ENCODE results near the gene GJB4. TPM values are rescaled to one million over a fixed set of nuclear protein-coding genes. Genes with fewer than 3 reads are reported as not detected.
A peak's percentile ranks its signal among the peaks of the same experiment; 100 is the strongest.

The GJB4 gene
- total and polyA plus RNA-seq, 2 donors (not counting 1 experiment from before 2014, with no cell fraction given), result not detected

DNA sequence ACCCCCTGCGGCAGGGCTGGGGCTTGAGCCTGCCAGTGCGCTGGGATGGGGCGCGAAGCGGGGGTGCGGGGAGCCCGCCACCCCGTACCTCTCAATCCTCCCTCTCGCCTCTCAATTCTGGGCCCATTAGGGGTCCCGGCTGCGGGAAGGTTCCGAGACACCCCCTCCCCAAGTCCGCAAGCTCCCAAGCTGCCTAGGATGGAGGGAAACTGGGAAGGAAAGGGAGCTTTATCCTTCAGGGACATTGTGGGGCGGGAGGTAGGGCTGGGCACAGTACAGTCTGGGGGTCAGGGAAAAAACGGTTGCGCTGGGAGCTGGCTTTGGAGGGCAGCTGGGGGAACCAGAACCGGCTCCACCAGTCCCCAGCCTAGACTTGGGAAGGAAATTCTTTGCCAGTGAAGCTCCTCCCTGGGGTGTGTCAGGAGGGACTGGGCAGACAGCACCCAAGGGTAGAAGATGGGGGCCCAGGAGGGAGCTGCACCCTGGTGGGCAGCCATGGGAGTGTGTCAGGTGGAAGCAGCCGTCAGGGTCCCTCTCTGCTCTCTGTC is 22.4 kb downstream of the GJB4 start:
- H3K9me3 Mint-ChIP-seq (ENCODE audit: insufficient read depth), result no peaks in the 10 kb centered on the region
- peak overlapping the region; percentile 58 for H3K4me2 ChIP-seq (replicated peaks; ENCODE audit: low read depth, low read length, poor library complexity, severe bottlenecking)
- no peak overlapping the region for H2AFZ ChIP-seq (ENCODE audit: insufficient read depth, low read depth, low read length, poor library complexity, severe bottlenecking)
- H3K9ac ChIP-seq (ENCODE audit: low read length), result no peak overlapping the region
- no peak overlapping the region for H3K27ac ChIP-seq (ENCODE audit: low read length in 2 of 2)
- H3K4me3 ChIP-seq (ENCODE audit: control extremely low read depth in 1 of 5, extremely low read depth in 1 of 5, insufficient read depth in 1 of 5, low read depth in 2 of 5, low read length in 4 of 5), result no peak overlapping the region
- no peak for DNase-seq
- H4K20me1 ChIP-seq (ENCODE audit: control insufficient read depth, insufficient read depth, low read length, poor library complexity, severe bottlenecking), result no peaks in the 10 kb centered on the region
- ATAC-seq (ENCODE audit: low read depth), result no peak
- no peaks in the 10 kb centered on the region for H3K9me3 ChIP-seq (ENCODE audit: control extremely low read depth in 1 of 3, control insufficient read depth in 2 of 3, insufficient read depth in 1 of 3, low read length in 2 of 3)
- H3K79me2 ChIP-seq (ENCODE audit: control insufficient read depth, insufficient read depth, low read length), result no peaks in the 10 kb centered on the region
- H3K36me3 ChIP-seq (replicated peaks in 1 of 2; ENCODE audit: control extremely low read depth in 1 of 2, control insufficient read depth in 1 of 2, extremely low read depth in 1 of 2, insufficient read depth in 2 of 2, low read length in 1 of 2), result no peaks in the 10 kb centered on the region
- H3K27ac Mint-ChIP-seq, result no peak overlapping the region
- no peak for TF ChIP-seq EZH2 (IDR thresholded peaks at IDR 0.05; ENCODE audit: borderline replicate concordance, insufficient read depth, low read depth, low read length, poor library complexity, severe bottlenecking)
- TF ChIP-seq, protein P1, sequence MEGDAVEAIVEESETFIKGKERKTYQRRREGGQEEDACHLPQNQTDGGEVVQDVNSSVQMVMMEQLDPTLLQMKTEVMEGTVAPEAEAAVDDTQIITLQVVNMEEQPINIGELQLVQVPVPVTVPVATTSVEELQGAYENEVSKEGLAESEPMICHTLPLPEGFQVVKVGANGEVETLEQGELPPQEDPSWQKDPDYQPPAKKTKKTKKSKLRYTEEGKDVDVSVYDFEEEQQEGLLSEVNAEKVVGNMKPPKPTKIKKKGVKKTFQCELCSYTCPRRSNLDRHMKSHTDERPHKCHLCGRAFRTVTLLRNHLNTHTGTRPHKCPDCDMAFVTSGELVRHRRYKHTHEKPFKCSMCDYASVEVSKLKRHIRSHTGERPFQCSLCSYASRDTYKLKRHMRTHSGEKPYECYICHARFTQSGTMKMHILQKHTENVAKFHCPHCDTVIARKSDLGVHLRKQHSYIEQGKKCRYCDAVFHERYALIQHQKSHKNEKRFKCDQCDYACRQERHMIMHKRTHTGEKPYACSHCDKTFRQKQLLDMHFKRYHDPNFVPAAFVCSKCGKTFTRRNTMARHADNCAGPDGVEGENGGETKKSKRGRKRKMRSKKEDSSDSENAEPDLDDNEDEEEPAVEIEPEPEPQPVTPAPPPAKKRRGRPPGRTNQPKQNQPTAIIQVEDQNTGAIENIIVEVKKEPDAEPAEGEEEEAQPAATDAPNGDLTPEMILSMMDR (IDR thresholded peaks at IDR 0.05), result no peak
- no peak overlapping the region for H3K4me3 Mint-ChIP-seq
- peaks cover 12% of the 10 kb centered on the region for H3K4me1 Mint-ChIP-seq
- intact Hi-C loops (cut with micrococcal nuclease), result no loop called here
- H3K4me1 ChIP-seq (ENCODE audit: control insufficient read depth in 2 of 2, insufficient read depth in 2 of 2, low read length in 2 of 2), result peaks cover 2 to 13% of the 10 kb centered on the region in 2 donors
- 22% methylated on average over 12 of the region's 18 CpGs for WGBS (ENCODE audit: insufficient coverage)
- peaks cover 0 to 41% (median 10%) of the 10 kb centered on the region in 4 experiments for H3K27me3 ChIP-seq (replicated peaks in 1 of 4; ENCODE audit: control extremely low read depth in 1 of 4, control insufficient read depth in 3 of 4, insufficient read depth in 4 of 4, low read length in 3 of 4)
- ChIA-PET POLR2A (no interaction called here), CTCF (no interaction called here)
- H3K27me3 Mint-ChIP-seq, result peaks cover 58% of the 10 kb centered on the region

DNA sequence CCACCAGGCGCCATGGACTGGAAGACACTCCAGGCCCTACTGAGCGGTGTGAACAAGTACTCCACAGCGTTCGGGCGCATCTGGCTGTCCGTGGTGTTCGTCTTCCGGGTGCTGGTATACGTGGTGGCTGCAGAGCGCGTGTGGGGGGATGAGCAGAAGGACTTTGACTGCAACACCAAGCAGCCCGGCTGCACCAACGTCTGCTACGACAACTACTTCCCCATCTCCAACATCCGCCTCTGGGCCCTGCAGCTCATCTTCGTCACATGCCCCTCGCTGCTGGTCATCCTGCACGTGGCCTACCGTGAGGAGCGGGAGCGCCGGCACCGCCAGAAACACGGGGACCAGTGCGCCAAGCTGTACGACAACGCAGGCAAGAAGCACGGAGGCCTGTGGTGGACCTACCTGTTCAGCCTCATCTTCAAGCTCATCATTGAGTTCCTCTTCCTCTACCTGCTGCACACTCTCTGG is 25.2 kb downstream of the GJB4 start:
- Histone ChIP-seq H4K20me1 (ENCODE audit: control insufficient read depth, insufficient read depth, low read length, poor library complexity, severe bottlenecking) (no peaks in the 10 kb centered on the region), H3K9ac (ENCODE audit: low read length) (no peak overlapping the region), H3K36me3 (replicated peaks in 1 of 2; ENCODE audit: control extremely low read depth in 1 of 2, control insufficient read depth in 1 of 2, extremely low read depth in 1 of 2, insufficient read depth in 2 of 2, low read length in 1 of 2) (no peaks in the 10 kb centered on the region), H3K27me3 (replicated peaks in 1 of 4; ENCODE audit: control extremely low read depth in 1 of 4, control insufficient read depth in 3 of 4, insufficient read depth in 4 of 4, low read length in 3 of 4) (peaks cover 0 to 37% (median 10%) of the 10 kb centered on the region in 4 experiments), H3K4me3 (ENCODE audit: control extremely low read depth in 1 of 5, extremely low read depth in 1 of 5, insufficient read depth in 1 of 5, low read depth in 2 of 5, low read length in 4 of 5) (no peak overlapping the region), H3K9me3 (ENCODE audit: control extremely low read depth in 1 of 3, control insufficient read depth in 2 of 3, insufficient read depth in 1 of 3, low read length in 2 of 3) (no peaks in the 10 kb centered on the region), H3K79me2 (ENCODE audit: control insufficient read depth, insufficient read depth, low read length) (no peaks in the 10 kb centered on the region), H3K4me1 (ENCODE audit: control insufficient read depth in 2 of 2, insufficient read depth in 2 of 2, low read length in 2 of 2) (peaks cover 2 to 13% of the 10 kb centered on the region in 2 donors), H2AFZ (ENCODE audit: insufficient read depth, low read depth, low read length, poor library complexity, severe bottlenecking) (no peak overlapping the region), H3K4me2 (replicated peaks; ENCODE audit: low read depth, low read length, poor library complexity, severe bottlenecking) (no peak overlapping the region), H3K27ac (ENCODE audit: low read length in 2 of 2) (no peak overlapping the region)
- ChIA-PET POLR2A (no interaction called here), CTCF (interaction anchor here (0.6 kb wide), 1 partner anchor 138 kb away, joined by 3 read pairs; no protein-coding TSS in a partner anchor)
- ATAC-seq (ENCODE audit: low read depth) (no peak), DNase-seq (no peak)
- peaks cover 12% of the 10 kb centered on the region for H3K4me1 Mint-ChIP-seq
- intact Hi-C loops (cut with micrococcal nuclease), result no loop called here
- WGBS (ENCODE audit: insufficient coverage), result 93% methylated on average over 28 of the region's 28 CpGs
- H3K27ac Mint-ChIP-seq, result no peak overlapping the region
- H3K27me3 Mint-ChIP-seq, result peaks cover 40% of the 10 kb centered on the region
- TF ChIP-seq EZH2 (IDR thresholded peaks at IDR 0.05; ENCODE audit: borderline replicate concordance, insufficient read depth, low read depth, low read length, poor library complexity, severe bottlenecking), result no peak
- TF ChIP-seq, protein P1 (IDR thresholded peaks at IDR 0.05), result no peak
- H3K9me3 Mint-ChIP-seq (ENCODE audit: insufficient read depth), result no peaks in the 10 kb centered on the region
- H3K4me3 Mint-ChIP-seq, result no peak overlapping the region

All from B cell (primary cell).